HG03175 (cell line): ENCODE results near the gene SBK3.
"Not testable (repeated sequence)": the region's sequence is repeated elsewhere in the genome, so short reads cannot be mapped to it uniquely, and the experiment has no call there.

Experiments used
- ATAC-seq: cut with Tn5 transposase; IDR thresholded peaks from one replicate; pipeline ENCODE4 v1.9.1; 2021; ENCODE audit warnings: mild to moderate bottlenecking, moderate library complexity; ENCODE audit not compliant: unreplicated experiment

Gene SBK3

DNA sequence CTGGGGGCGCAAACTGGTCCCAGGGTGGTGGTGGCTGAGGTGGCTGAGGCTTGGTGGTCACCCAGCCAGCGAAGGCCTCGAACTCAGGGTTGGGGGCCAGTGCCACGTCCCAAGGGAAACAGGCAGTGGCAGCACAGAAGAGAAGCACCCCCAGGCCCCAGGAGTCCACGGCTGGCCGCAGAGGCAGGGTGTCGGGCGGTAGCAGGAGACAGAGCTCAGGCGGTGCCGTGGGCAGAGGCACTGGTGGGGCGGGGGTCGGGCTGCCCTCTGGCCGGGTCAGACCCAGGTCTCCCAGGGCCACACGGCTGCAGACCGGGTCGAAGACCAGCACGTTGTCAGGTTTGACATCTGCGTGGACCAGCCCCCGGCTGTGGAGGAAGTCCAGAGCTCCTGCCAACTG is 4.3 kb downstream of the SBK3 start:
- ATAC-seq: no peak

DNA sequence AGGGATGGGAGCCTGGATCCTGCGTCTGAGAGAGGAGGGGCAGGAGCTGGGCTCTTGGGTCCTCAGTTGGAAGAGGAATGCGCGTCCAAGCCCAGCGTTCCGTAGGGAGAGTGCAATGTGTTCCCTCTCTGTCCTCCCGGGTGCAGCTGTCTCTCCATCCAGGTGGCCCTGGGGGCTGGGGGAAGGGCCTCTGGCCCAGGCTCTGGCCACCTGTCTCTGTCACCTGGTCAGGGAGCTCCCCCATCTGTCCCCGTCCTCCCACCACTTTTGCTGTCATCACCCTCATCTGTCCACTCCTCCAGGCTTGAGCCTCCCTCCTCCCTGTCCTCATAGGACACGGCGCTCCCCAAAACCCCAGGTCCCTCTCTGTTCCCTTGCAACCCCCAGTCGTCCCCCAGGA is 4.7 kb downstream of the SBK3 start:
- ATAC-seq: no peak

GRCh38 chr19:55539090-55539984 is 6.0 kb downstream of the SBK3 start:
- no peak for ATAC-seq

DNA sequence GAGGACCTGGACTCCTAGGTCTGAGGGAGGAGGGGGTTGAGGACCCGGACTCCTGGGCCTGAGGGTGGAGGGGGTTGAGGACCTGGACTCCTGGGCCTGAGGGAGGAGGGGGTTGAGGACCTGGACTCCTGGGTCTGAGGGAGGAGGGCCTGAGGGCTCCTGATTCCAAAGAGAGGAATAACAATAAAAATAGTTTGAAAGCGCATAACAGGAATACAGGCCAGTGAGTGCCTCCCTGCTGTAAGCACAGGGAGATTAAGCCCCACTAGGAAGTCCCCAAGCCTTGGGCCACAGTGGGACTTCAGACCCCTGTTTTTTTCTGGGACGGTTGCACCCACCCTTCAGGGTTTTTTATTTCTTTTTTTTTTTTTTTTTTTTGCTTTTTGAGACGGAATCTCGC is 7.2 kb downstream of the SBK3 start:
- no peak for ATAC-seq

GRCh38 chr19:55537741-55538111 is 7.6 kb downstream of the SBK3 start:
- no peak for ATAC-seq

- no peak for ATAC-seq
These were observed 8.2 kb downstream of the SBK3 start, which contains the start of gene SBK2 for GRCh38 chr19:55536951-55537740. Gene SBK2, minus strand, starts transcription at chr19:55537133. Its CDS starts 839 bp downstream, at chr19:55536294.

DNA sequence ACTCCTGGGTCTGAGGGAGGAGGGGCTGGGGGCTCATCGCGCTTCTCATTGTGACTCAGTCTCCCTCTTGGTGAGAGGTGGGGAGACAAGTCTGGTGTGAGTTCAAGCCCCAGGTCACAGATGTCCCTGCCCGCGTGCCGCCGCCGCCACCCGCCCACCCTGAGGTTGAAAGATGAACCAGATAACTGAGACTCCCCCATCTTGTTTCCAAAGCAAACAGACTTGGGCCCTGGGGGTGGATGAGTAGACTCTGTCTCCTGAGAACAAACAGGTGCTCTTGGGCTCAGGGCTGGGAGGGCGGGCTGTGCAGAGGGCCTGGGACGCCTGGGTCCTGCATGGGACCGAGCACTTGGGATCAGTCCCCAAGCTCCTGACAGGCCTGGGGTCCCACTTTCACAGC is 9.0 kb downstream of the SBK3 start:
- ATAC-seq: no peak

- no peak for ATAC-seq
These were observed 9.4 kb downstream of the SBK3 start for GRCh38 chr19:55535965-55536350.

DNA sequence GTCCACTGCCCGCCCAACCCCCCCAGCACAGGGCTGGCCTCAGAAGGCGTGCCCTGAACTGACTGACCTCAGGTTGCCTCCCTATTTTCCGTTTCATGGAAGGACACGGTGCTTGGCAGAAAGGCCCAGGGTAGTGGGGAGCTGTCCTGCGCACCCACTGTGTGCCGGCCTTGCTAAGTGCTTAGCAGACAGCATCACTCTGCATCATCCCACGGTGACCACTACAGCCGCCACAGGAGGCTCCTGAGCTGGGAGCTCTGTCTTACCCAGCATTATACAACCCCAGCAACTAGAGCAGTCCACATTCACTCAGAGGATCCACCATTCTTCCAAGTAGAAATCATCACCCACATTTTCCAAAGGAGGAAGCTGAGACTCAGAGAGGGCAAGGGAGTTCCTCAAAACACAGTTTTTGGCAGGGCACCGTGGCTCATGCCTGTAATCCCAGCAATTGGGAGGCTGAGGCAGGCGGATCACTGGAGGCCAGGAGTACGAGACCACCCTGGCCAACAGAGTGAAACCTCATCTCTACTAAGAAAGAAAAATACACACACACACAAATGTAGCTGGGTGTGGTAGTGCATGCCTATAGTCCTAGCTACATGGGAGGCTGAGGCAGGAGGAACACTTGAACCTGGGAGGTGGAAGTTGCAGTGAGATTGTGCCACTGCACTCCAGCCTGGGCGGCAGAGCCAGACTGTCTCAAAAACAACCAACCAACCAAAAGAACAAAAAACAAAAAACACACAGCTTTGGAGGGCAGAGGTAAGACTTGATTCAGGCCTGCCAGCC is 10.0 kb downstream of the SBK3 start:
- ATAC-seq: no peak

DNA sequence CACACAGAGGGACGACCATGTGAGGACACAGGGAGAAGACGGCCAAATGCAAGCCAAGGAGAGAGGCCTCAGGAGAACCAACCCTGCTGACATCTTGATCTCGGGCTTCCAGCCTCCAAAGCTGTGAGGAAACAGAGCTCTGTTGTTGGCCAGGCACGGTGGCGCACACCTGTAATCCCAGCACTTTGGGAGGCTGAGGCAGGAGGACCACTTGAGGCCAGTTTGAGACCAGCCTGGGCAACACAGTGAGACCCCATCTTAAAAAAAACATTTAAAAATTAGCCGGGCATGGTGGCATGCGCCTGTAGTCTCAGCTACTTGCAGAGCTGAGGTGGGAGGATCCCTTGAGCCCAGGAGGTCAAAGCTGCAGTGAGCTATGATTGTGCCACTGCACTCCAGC is 11.1 kb downstream of the SBK3 start:
- ATAC-seq: not testable (repeated sequence)

DNA sequence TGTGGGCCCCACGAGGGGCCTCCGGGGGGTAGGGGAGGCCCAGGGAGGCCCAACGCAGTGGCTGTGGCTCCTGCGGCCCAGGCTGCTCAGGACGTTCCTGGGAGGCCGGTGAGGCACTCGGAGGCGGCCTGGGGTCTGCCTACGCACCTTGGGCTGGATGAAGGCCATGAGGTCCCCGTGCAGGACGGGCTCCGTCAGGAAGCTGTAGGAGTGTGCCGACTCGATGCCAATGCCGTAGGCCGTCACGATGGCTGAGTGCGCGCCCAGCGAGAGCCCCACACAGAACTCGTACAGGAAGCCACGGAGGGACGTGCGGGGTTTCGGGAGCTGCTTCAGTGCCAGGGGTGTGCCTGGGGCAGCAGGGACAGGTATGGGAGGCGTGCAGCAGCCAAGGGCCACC is 14.3 kb downstream of the SBK3 start:
- ATAC-seq: no peak

- ATAC-seq: no peak
These were observed 15.6 kb downstream of the SBK3 start for GRCh38 chr19:55529636-55530234.

- ATAC-seq: no peak
These were observed 17.1 kb downstream of the SBK3 start for GRCh38 chr19:55528030-55528803.

GRCh38 chr19:55527197-55528029 is 17.9 kb downstream of the SBK3 start:
- no peak for ATAC-seq

DNA sequence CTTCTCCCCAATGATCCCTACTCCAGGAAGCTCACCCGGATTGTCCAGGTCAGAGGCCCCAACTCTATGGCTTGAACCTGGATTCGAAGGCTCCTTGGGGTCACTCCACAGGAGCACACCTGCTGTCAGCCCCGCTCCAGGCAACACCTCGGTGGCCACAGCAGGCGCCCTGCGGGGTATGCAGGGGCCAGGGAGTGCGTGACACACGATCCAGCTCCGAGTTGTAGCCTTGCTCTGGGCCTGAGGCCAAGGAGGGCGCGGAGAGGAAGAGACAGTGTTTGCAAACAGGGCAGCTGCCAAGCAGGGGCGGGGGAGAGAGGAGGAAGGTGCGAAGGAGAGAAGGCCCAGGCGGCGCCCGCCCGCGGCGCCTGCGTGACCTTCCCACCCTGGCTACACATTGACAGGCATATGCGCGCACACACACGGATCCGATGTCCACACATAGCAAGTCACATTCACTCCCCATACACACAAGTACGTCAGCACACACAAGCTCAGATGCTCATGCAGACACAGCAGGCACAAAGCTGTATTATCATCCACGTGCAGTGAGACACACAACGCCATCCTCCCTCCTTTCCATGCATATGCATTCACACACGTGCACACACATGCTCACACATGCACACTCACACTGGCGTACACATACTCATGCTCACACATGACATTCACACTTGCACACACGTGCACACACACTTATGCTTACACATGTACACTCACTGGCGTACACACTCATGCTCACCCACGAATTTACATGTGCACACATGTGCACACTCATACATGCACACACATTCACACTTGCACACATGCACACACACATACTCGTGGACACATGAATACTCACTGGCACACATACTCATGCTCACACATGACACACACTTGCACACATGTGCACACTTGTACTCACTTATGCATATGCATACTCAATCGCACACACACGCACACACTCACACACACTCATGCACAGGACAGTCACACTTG is 18.8 kb downstream of the SBK3 start:
- no peak for ATAC-seq

DNA sequence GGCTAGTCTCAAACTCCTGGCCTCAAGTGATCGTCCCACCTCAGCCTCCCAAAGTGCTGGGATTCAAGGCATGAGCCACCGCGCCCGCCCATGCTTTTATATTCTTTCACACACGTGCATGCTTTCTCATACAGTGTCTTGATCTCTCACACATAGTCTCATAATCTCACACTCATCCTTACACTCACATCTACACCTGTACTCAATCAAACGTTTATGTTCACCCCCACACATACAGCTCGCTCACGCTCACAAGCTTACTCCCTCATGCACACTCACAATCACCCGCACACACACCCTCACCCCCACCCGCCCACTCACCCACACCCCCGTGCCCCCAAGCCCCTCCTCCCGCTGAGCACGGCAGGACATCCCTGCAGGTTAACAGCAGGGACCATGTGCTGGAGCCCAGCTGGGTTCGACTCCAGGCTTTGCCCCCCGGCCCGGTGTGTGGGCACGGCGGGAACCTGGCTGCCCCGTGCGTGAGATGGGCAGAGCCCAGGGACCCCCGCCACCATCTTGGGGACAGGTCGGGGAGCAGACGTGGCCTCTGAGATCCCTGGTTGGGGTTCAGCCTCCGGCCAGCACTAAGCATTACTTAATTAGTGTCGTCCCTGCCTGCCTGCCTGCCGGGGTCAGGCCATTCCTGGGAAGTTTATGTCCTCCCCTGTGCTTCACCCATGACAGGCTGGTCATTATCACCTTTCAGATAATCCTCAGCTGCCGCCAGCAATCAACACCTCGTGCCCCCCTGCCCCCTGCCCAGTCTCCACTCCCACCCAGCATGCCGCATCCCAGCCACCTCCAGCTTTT is 19.8 kb downstream of the SBK3 start:
- no peak for ATAC-seq

GRCh38 chr19:55520691-55521292 is 24.6 kb downstream of the SBK3 start:
- no peak for ATAC-seq
